Measurements from ENCODE around the gene PLCXD3.

DNA sequence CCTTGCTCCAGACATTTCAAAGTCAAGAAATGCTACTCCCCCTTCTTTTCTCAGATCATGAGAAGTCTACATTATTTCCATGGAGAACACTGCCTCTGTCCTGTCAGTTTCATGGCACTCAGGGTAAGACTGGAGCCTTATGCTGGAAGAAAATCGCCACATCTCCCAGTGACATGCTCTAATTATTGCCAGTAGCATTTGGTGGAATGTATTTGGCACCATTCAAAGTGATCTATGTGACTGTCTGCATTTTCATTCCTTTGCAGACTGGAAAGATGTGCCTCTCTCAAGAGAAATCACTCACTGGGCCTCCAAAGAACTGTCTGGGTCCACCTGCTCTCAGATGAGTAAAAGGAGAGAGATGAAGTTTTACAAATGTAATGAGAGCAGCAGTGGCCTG, 840 bp upstream of the PLCXD3 start:
- TF ChIP-seq POLR2A (IDR thresholded peaks at IDR 0.05): no peak
- TF ChIP-seq, protein P1, sequence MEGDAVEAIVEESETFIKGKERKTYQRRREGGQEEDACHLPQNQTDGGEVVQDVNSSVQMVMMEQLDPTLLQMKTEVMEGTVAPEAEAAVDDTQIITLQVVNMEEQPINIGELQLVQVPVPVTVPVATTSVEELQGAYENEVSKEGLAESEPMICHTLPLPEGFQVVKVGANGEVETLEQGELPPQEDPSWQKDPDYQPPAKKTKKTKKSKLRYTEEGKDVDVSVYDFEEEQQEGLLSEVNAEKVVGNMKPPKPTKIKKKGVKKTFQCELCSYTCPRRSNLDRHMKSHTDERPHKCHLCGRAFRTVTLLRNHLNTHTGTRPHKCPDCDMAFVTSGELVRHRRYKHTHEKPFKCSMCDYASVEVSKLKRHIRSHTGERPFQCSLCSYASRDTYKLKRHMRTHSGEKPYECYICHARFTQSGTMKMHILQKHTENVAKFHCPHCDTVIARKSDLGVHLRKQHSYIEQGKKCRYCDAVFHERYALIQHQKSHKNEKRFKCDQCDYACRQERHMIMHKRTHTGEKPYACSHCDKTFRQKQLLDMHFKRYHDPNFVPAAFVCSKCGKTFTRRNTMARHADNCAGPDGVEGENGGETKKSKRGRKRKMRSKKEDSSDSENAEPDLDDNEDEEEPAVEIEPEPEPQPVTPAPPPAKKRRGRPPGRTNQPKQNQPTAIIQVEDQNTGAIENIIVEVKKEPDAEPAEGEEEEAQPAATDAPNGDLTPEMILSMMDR (IDR thresholded peaks at IDR 0.05): no peak
- no peak for TF ChIP-seq POLR2AphosphoS5 (IDR thresholded peaks at IDR 0.05)

Data from gastroesophageal sphincter (tissue), 3 donors.